GM12873 (cell line): ENCODE data around the gene FGF4.

Experiments
- CTCF ChIP-seq: IDR thresholded peaks from 2 replicates; pipeline ENCODE4 v1.5.1; 2012; ENCODE audit warnings: low read depth, mild to moderate bottlenecking, moderate library complexity, low read length, control low read depth; ENCODE audit not compliant: insufficient read depth; ENCODE audit errors: missing control alignments

The FGF4 gene

DNA sequence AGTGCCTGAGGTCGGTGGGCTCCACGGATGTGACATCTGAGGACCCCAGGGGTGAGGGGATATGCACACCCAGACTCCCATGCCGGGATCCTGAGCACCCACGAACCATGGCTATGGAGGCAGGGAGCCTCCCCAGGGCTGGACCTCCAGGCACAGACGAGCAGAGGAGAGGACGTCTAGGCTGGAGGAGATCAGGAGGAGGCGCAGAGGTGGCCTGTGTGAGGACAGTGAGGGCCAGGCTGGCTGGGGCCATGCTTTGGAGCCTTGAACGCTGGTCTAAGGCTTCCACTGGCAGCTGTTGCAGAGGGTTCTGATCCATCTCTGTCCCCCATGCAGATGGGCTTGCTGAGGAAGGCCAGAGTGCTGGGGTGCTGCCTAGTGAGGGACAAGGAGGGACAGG is 29.0 kb downstream of the FGF4 start:
- TF ChIP-seq CTCF: no peak

GRCh38 chr11:69745201-69745600 is 29.9 kb downstream of the FGF4 start:
- no peak for TF ChIP-seq CTCF

GRCh38 chr11:69744435-69744834 is 30.7 kb downstream of the FGF4 start:
- no peak for TF ChIP-seq CTCF

DNA sequence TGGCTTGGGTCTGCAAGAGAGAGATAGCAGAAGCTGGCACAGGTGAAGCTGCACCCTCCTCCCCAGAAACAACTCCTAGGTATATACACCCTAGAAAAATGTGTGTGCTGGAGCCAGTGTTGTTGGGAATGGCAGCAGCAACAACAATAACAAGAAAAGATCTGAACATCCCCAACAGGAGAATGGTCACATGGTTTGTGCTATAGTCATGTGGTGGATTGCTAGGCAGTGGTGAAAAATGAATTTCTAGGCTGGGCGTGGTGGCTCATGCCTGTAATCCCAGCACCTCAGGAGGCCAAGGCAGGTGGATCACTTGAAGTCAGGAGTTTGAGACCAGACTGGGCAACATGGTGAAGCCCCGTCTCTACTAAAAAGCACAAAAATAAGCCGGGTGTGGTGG is 40.3 kb downstream of the FGF4 start:
- no peak for TF ChIP-seq CTCF

GRCh38 chr11:69734367-69734766 is 40.8 kb downstream of the FGF4 start:
- TF ChIP-seq CTCF: no peak

- no peak for TF ChIP-seq CTCF
Measured at GRCh38 chr11:69732910-69733309, 42.2 kb downstream of the FGF4 start.

DNA sequence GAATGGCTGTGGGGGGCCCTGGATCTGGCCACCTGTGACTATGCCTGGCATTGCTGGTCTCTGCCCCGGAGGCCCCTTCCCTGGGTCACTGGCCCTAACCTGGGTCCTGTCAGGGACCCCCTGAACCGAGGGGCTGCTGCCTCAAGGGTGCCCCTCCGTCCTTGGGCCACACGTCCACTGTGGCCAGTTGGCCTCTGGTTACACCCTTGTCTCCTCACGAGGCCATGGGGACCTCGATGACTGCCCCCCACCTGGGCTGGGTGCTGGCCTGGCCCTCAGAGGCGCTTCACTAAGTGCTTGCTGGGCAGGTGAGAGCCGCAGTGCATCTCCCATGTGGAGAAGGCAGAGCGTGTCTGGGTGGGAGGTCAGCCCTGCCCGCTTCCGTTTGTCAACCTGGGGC is 44.0 kb downstream of the FGF4 start:
- no peak for TF ChIP-seq CTCF
